ENCODE measurements around the gene RAB36. TPM values are rescaled to one million over a fixed set of nuclear protein-coding genes. Genes with fewer than 3 reads are reported as not detected.

Gene RAB36
- total RNA-seq, 1 experiment from 2014 or later: 4.1 TPM

DNA sequence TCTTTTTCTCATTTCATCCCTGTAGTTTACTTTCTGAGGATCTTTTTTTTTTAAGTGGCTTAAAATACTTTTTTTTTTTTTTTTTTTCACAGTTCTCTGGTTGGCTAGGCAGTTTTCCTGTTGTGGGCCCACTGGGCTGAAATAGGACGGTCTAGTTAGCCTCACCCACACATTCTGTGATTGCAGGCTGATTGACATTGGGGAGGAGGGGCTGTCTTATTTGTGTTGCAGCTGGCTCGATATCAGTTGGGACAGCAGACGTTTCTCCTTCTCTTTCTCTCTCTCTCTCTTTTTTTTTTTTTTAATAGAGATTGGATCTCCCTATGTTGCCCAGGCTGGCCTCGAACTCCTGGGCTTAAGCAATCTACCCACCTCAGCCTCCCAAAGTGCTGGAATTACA lies 41.9 kb downstream of the RAB36 start:
- TF ChIP-seq, protein P1, sequence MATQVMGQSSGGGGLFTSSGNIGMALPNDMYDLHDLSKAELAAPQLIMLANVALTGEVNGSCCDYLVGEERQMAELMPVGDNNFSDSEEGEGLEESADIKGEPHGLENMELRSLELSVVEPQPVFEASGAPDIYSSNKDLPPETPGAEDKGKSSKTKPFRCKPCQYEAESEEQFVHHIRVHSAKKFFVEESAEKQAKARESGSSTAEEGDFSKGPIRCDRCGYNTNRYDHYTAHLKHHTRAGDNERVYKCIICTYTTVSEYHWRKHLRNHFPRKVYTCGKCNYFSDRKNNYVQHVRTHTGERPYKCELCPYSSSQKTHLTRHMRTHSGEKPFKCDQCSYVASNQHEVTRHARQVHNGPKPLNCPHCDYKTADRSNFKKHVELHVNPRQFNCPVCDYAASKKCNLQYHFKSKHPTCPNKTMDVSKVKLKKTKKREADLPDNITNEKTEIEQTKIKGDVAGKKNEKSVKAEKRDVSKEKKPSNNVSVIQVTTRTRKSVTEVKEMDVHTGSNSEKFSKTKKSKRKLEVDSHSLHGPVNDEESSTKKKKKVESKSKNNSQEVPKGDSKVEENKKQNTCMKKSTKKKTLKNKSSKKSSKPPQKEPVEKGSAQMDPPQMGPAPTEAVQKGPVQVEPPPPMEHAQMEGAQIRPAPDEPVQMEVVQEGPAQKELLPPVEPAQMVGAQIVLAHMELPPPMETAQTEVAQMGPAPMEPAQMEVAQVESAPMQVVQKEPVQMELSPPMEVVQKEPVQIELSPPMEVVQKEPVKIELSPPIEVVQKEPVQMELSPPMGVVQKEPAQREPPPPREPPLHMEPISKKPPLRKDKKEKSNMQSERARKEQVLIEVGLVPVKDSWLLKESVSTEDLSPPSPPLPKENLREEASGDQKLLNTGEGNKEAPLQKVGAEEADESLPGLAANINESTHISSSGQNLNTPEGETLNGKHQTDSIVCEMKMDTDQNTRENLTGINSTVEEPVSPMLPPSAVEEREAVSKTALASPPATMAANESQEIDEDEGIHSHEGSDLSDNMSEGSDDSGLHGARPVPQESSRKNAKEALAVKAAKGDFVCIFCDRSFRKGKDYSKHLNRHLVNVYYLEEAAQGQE (IDR thresholded peaks at IDR 0.05; ENCODE audit: insufficient read depth in 1 of 2, low read depth in 2 of 2, low read length in 1 of 2): no peak
- TF ChIP-seq, protein P2, sequence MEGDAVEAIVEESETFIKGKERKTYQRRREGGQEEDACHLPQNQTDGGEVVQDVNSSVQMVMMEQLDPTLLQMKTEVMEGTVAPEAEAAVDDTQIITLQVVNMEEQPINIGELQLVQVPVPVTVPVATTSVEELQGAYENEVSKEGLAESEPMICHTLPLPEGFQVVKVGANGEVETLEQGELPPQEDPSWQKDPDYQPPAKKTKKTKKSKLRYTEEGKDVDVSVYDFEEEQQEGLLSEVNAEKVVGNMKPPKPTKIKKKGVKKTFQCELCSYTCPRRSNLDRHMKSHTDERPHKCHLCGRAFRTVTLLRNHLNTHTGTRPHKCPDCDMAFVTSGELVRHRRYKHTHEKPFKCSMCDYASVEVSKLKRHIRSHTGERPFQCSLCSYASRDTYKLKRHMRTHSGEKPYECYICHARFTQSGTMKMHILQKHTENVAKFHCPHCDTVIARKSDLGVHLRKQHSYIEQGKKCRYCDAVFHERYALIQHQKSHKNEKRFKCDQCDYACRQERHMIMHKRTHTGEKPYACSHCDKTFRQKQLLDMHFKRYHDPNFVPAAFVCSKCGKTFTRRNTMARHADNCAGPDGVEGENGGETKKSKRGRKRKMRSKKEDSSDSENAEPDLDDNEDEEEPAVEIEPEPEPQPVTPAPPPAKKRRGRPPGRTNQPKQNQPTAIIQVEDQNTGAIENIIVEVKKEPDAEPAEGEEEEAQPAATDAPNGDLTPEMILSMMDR (IDR thresholded peaks at IDR 0.05): no peak
- TF ChIP-seq TCF7L2 (IDR thresholded peaks at IDR 0.05; ENCODE audit: low read depth, low read length) (no peak), SIN3A (IDR thresholded peaks at IDR 0.05; ENCODE audit: borderline replicate concordance, insufficient read depth, low read depth, low read length) (no peak), POLR2AphosphoS5 (IDR thresholded peaks at IDR 0.05; ENCODE audit: low read depth, low read length) (no peak)
- ATAC-seq: no peak
- no peak for DNase-seq (ENCODE audit: low read depth, low spot score)
- Histone ChIP-seq H3K9me3 (ENCODE audit: control insufficient read depth, insufficient read depth, low read depth, low read length) (no peaks in the 10 kb centered on the region), H3K27me3 (ENCODE audit: control insufficient read depth, insufficient read depth, low read length) (no peaks in the 10 kb centered on the region), H3K4me1 (ENCODE audit: control insufficient read depth, insufficient read depth, low read length) (peaks cover 20% of the 10 kb centered on the region), H3K36me3 (ENCODE audit: control insufficient read depth, insufficient read depth, low read length) (no peaks in the 10 kb centered on the region), H3K27ac (ENCODE audit: low read length) (no peak overlapping the region), H3K4me3 (ENCODE audit: low read depth in 2 of 2, low read length in 2 of 2) (no peak overlapping the region)
- POLR2A ChIA-PET: no interaction called here
- BruUV-seq (replicated peaks): no TSS peak
- CTCF ChIA-PET: no interaction called here
- in situ Hi-C loops (cut with HindIII; ENCODE audit: low pct_unique_long_range_greater_than_20kb, low sequenced_read_pairs) (no loop called here), intact Hi-C loops (cut with micrococcal nuclease; ENCODE audit: unreplicated experiment) (loop anchor here (10.0 kb wide), 1 partner anchor 58 kb away; no protein-coding TSS in a partner anchor)

GRCh38 chr22:23187871-23188700 lies 42.8 kb downstream of the RAB36 start:
- BruUV-seq (replicated peaks): no TSS peak
- DNase-seq (ENCODE audit: low read depth, low spot score): no peak
- Histone ChIP-seq H3K36me3 (ENCODE audit: control insufficient read depth, insufficient read depth, low read length) (no peaks in the 10 kb centered on the region), H3K4me1 (ENCODE audit: control insufficient read depth, insufficient read depth, low read length) (peaks cover 18% of the 10 kb centered on the region), H3K9me3 (ENCODE audit: control insufficient read depth, insufficient read depth, low read depth, low read length) (no peaks in the 10 kb centered on the region), H3K27me3 (ENCODE audit: control insufficient read depth, insufficient read depth, low read length) (no peaks in the 10 kb centered on the region), H3K4me3 (ENCODE audit: low read depth in 2 of 2, low read length in 2 of 2) (no peak overlapping the region), H3K27ac (ENCODE audit: low read length) (no peak overlapping the region)
- ATAC-seq: no peak
- in situ Hi-C loops (cut with HindIII; ENCODE audit: low pct_unique_long_range_greater_than_20kb, low sequenced_read_pairs): no loop called here
- POLR2A ChIA-PET: no interaction called here
- CTCF ChIA-PET: no interaction called here
- TF ChIP-seq, protein P1 (IDR thresholded peaks at IDR 0.05; ENCODE audit: insufficient read depth in 1 of 2, low read depth in 2 of 2, low read length in 1 of 2): no peak
- TF ChIP-seq, protein P2 (IDR thresholded peaks at IDR 0.05): no peak
- TF ChIP-seq POLR2AphosphoS5 (IDR thresholded peaks at IDR 0.05; ENCODE audit: low read depth, low read length) (no peak), TCF7L2 (IDR thresholded peaks at IDR 0.05; ENCODE audit: low read depth, low read length) (no peak), SIN3A (IDR thresholded peaks at IDR 0.05; ENCODE audit: borderline replicate concordance, insufficient read depth, low read depth, low read length) (no peak)
- intact Hi-C loops (cut with micrococcal nuclease; ENCODE audit: unreplicated experiment): loop anchor here (10.0 kb wide), 1 partner anchor 57 kb away; no protein-coding TSS in a partner anchor

Data from Panc1 (cell line).